Glomerular endothelial cell (primary cell): ENCODE results near the gene PRRG4. TPM values are rescaled to one million over a fixed set of nuclear protein-coding genes. Genes with fewer than 3 reads are reported as not detected.
"Not testable (repeated sequence)": the region's sequence is repeated elsewhere in the genome, so short reads cannot be mapped to it uniquely, and the experiment has no call there.

Source experiments
- DNase-seq: peaks from one replicate; pipeline ENCODE4 v3.0.0-alpha.2; 2011; ENCODE audit warnings: low read depth, low spot score; ENCODE audit errors: extremely low read depth
- total RNA-seq: library from RNA; depleted of rRNA; stranded (reverse); fragments of >200 nt; gene quantifications from 2 replicates; pipeline ENCODE4 v1.2.3, GENCODE V29; 2015

The PRRG4 gene
- 0.44 and 0.88 TPM in 2 replicates for total RNA-seq

DNA sequence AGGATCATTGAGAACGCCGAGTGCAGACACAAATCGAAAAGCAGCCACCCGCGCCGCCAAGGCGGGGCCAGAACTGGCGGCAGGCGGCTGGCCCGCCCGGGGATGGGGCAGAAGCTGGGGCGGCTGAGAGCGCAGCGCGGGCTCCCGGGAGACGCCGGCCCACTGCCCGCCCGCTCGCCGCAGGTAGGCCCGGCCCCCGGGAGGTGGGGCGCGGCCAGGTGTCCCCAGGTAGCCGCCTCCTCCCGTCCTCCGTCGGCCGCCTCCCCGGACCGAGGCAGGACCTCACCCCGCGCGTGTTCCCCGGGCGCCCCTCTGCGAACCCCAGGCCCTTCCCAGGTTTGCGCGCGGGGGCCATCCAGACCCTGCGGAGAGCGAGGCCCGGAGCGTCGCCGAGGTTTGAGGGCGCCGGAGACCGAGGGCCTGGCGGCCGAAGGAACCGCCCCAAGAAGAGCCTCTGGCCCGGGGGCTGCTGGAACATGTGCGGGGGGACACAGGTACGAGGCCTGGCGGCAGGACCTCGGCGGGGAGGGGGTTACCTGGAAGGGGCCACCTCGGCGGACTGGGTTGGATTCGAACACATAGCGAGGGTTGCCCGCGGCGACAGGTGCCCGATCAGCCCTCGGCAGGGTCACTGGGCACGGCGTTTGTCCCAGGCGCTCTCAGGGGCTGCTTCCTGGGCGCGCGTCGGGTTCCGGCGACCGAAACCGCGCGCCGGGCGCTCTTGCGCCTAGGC is at the start of gene PRRG4:
Gene PRRG4 (plus strand): TSS at position 248 of the 733 bp plus-strand sequence. CDS start 603 bp downstream, outside the sequence.
- no peak for DNase-seq

DNA sequence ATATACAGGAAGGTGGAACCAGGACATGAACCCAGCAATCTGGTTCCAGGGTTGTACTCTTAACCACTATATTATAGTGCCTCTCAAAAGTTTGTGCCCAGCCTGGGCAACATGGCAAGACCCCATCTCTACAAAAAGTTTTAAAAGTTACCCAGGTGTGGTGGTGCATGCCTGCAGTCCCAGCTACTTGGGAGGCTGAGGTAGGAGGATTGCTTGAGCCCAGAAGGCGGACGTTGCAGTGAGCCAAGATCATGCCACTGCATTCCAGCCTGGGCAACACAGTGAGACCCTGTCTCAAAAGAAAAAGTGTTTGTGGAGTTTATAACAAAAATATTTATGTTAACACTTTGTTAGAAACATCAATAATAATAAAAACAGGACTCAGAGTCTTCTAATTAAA is 48.9 kb upstream of the PRRG4 start:
- DNase-seq: not testable (repeated sequence)

DNA sequence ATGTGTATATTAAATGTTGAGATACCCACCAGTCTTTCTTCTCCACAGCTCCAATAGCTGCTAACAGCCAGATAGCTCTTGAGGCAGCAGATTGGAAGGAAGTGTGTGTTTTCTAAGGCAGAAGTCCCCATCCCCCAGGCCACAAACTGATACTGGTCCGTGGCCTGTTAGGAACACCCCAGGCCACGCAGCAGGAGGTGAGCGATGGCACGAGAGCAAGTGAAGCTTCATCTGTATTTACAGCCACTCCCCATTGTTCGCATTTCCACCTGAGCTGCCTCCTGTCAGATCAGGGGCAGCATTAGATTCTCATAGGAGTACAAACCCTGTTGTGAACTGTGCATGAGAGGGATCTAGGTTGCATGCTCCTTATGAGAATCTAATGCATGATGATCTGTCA is 48.0 kb upstream of the PRRG4 start:
- DNase-seq: no peak

DNA sequence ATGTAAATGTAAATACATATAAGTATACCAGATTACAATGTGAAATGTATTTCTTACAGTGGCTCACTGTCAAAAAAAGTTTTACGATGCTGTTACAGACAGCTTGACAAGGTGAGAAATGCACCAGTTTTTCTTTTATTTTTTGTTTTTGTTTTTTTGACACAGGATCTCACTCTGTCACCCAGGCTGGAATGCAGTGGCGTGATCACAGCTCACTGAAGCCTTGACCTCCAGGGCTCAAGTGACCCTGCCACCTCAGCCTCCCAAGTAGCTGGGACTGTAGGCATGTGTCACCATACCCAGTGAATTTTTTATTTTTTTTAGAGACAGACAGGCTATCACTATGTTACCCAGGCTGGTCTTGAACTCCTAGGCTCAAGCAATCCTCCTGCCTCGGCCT is 44.5 kb upstream of the PRRG4 start:
- DNase-seq: no peak

DNA sequence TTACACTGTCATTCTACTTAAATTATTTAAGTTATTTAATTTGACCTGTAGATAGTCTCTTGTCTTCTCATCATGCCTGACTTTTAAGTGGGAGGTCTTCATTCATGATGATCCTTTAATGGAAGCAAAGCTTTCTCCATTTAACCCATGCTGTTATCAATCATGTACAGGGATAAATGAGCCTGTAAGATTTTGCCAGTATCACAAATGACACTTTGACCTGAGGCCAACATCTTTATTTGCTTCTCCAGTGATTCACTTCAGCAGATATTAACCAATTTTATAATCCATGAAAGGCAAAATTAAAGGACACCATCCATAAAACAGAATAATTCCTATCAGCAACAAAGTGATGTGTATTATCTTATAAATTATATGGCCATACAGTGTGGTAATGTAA is 42.9 kb upstream of the PRRG4 start:
- DNase-seq: no peak

DNA sequence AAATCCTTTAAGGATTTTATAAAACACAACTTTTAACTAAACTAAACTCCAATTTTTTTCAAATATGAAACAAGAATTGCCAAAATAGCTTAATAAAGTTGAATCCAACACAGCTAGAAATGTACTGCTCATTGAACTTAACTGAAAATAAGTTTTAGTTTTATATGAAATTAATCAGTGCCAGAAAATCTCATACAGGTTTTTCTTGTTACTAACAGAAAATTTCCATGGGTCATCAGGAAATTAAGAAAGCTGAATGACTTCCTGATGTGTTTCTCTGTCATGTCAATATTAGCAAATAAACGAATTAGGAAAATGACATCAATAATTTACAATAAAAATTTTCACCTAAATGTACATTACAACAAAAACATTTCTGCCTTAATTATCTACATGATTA is 38.8 kb upstream of the PRRG4 start:
- no peak for DNase-seq

DNA sequence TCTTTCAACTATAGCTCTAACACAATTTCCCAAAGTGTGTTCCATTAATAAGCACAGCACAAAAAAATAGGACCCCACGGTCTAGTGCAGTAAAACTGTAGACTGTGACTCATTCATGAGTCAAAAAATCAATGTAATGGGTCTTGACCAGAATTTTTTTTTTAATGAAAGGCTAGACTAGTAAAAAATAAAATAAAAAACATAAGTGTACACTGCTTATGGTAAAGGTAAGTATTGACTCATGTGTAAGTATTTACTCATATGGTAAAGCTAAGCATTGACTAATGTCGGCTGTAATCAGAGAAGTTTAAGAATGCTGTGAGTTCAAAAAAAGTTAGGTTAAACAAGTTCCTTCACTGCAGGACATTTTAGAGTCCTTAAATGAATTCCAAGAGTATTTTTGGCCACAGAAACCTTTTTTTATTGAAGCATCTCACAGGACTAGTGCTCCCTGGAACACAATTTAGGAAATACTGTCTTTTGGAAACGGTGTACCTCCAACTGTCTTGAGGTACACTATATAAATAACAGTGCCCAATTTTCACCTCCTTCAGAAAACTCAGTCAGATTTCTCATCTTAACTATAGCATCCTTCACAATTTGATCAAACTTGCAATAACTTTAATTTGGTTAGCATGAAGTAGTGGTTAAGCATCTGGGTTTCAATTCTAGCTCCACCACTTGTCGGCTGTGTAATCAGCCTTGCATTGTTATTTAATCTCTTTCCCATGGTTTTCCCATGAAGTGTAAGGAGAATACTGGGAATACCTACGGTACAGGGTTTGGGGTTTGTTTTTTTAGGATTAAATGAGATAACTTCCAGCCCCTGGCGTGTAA is 37.4 kb upstream of the PRRG4 start:
- no peak for DNase-seq

DNA sequence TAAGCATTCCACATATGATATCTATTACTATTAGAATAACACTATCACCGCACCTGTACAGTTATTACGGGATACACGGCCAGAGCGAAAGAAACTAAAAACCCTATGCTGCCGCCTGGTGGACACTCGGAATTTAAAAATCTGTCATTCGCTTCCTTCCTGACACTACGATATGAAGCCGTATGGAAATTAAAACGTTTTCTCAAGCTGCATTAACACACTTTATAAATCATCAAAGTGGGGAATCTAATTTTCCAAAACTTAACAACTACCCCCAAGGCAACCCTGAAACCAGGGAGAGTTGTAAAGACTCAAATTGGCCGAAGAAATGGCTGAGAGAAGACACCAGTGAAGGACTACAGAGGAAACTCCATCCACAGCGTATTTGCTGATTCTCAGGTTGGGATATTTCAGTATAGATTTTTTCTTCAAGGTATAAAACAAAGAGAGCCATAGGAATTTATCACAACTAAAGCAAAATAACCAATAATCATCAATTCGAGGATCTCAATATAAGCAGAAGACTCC is 36.7 kb upstream of the PRRG4 start:
- peak; percentile 29 for DNase-seq

DNA sequence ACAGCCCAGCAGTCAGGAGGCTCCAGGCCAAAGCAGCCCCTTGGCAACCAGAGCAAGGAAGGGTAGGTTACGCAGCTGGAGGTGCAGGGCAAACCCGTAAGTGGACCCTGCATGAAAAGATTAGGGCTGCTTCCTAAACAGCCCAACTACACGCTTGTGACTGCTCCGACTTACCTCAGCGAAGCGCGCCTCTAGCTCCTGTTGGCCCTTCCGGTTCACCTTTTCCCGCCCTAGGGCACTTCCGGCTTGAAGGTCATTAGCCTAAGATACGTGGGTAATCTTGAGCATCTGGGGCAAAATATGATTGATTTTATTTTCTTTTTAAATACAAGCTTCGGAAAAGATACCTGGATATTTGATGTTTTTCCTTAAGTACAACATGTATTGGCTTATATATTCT is 35.3 kb upstream of the PRRG4 start, which contains the start of gene CCDC73:
Gene CCDC73 (minus strand): TSS at position 224 of the 400 bp plus-strand sequence. CDS start 34,419 bp downstream, outside the sequence.
- no peak for DNase-seq

DNA sequence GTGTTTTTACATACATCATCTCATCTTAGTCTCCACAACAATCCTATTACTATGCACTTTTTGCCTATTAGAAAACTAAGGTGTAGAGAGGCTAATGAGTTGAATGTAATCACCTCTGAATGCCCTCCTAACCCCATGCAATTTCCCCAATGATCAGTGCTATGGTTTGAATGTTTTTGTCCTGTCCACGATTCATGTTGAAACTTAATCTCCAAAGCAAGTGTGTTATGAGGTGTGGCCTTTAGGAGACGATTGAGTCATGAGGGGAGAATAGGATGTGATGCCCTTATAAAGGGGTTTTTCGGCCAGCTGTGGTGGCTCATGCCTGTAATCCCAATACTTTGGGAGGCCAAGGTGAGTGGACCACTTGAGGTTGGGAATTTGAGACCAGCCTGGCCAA is 33.3 kb upstream of the PRRG4 start:
- no peak for DNase-seq

DNA sequence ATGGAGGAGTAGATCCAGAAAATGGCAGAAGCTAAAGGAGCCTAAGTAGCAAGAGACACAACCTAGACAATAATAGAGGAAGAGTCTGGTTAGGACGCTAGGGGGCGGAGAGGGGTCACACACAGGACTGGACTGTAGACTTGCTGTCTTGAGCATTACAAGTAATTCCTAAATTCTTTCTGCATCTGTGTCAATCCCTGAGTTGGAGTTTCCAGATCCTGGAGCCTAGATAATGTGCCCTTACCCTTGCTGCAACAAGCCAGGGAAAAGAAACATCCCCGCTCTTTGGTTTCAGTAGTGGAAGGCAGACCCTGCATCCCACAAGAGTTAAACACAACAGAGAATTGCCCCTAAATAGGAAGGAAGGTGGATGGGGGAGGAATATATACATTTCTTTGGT is 20.4 kb upstream of the PRRG4 start:
- DNase-seq: peak; percentile 44

DNA sequence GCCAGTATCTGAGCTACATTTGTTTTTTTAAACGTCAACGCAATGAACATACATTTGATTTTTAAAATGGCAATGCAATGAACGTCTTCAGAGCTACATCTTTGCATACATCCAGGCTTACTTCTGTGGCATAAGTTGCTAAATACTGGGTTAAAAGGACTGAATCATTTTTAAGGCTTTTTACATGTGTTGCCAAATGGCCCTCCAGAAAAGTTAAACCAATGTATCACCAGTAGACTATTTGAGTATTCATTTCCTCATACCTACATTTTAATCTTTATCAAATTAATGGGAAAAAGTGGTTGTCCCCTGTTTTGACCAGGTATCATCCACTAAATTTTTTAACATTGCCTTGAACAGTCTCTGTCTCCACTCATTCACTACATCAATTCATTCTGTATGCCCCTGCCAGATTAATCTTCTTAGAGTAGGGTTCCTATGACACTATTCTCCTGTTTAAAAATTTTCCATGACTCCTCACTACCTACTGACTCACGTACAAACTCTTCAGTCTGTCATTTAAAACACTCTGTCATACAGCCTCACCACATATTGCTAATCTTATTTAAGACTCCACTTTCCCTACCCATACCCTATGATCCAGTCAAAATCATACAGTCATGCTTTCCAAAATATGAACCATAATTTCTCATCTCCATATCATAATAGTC is 12.4 kb upstream of the PRRG4 start:
- no peak for DNase-seq

DNA sequence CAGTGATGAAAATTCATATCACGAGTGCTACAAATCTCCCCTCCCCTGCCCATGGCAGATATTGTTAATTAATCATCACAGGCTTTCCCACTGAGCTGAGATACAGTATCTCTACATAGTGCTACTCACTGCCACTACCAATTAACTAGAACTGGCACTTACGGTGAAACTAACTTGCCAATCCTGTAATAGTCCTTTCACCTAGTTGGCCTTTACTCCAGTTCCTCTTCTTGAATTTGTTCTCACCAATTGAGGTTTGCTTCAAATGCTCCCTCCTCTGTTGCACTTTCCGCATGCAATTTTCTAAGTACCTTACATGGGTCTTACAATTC is 11.9 kb upstream of the PRRG4 start:
- no peak for DNase-seq

DNA sequence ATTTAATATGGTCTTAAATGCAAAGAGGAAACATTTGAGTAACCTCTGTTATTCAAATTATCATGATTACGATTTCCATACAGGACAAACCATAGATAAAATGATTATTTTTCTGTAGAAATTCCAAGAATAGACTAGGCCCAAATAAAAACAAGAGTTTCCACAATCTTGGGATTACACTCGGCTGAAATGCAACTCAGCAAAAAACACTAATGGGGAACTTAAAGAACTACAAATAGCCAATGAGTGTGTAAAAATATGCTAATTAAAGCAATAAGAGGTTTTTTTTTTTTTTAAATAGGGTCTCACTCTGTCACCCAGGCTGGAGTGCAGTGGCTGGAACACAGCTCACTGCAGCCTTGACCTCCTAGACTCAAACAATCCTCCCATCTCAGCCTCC is 10.5 kb upstream of the PRRG4 start:
- no peak for DNase-seq

DNA sequence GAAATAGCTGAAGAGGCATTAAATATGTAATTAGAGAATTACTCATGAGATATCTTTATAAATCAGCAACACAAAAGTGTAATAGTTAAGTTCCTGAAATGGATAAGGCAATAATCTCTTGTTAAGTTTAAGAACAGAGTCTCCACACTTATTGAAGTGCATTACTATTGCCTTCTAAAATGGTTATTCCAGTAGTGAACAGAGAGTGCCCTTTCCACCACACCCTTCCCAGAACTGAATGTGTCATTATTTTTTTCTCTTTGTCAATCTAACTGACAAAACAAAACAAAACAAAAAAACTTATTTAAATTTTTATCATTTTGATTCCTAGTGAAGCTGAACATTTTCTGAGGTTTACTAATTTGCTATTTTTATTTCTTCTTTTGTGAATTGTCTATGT is 9.2 kb upstream of the PRRG4 start:
- no peak for DNase-seq

DNA sequence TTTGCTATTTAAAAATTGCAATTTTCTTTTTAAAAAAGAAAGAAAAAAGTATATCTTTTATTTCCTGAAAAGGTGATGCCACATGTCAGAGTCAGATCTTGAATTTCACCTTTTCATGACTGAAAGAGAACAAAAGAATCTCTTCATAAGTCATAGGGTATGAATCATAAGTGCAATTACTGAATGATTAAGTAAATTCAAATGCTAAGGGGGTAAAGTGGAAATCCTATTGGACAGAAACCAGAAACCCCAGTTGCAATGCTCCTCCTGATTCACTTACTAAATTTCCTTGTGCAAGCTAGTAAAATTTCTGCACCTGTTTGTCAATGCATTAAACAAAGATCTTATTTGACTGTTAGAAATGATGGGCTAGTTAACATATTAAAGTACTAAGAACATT is 8.2 kb upstream of the PRRG4 start:
- DNase-seq: no peak

DNA sequence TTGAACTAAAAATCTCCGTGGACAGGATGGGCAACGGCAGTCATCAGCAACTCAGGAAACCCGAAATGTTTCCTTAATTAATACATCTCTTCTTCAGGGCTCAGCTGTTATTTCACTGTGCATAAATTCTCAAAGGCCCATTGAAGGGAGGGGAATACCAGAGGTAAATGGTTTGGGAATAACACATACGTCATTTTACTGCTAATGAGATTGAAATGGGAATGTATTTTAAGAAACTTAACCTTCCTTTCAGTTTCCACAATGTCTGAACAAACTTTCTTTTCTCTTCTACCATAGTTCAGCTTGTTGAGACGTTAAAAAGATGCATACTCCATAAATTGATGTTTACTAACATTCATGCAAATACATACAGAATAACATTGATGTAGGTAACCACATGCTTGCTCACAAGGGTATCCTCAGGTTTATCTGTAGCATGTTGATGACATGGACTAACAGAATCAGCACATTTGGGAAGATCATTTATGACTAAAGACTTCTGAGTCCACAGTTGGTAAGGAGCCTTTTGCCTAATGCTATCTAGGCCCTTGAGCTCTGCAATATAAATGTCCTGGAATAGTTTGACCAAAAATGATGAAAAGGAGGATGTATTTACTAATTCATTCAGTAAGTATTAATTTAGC is 7.7 kb upstream of the PRRG4 start:
- no peak for DNase-seq

DNA sequence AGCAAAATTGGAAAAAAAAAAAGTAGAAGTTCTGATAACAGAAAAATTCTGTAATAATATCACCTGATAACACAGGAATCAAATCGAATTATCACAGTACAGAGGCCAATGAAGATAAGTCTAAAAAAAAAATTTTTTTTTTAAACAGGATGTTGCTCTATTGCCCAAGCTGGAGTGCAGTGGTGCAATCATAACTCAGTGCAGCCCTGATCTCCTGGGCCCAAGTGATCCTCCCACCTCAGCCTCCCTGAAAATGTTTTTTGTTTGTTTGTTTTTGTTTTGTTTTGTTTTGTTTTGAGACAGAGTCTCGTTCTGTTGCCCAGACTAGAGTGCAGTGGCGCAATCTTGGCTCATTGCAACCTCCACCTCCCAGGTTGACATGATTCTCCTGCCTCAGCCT is 6.1 kb upstream of the PRRG4 start:
- not testable (repeated sequence) for DNase-seq

DNA sequence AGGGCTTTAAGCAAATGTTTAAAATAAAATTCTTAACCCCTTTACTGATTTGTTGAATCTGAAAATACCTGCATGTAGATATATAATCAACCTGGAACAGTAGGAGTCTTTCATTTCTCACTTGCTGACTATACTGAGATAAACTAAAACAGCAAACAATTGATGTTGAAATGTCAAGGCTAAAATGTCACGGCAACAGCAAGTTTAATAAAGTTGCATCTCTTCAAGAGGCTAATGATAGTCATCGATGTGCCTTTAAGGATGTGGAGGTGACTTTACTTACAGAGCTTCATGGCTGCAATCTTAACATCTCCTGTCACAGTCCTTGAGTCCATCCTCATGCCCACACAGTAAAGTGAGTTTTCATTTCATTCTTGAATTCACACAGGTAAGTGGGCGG is 3.6 kb upstream of the PRRG4 start:
- DNase-seq: no peak

DNA sequence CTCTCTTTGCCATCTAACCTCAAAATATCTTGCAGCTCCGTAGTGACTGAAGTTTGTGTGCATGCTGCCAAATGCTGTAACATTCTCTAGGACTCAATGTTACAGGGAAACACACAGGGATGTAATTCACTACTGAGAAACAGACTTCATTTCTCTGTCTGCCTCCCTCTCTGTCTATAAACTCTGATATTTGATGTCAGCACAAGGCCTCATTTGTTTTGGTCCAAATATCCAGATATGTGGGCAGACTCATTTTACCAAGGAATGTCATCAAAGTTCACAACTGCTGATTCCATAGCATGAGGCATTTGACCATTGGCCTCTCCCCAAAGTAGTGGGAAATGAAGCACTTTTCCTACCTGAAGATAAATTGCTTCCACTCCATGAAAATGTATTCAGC is 2.5 kb upstream of the PRRG4 start:
- DNase-seq: no peak

DNA sequence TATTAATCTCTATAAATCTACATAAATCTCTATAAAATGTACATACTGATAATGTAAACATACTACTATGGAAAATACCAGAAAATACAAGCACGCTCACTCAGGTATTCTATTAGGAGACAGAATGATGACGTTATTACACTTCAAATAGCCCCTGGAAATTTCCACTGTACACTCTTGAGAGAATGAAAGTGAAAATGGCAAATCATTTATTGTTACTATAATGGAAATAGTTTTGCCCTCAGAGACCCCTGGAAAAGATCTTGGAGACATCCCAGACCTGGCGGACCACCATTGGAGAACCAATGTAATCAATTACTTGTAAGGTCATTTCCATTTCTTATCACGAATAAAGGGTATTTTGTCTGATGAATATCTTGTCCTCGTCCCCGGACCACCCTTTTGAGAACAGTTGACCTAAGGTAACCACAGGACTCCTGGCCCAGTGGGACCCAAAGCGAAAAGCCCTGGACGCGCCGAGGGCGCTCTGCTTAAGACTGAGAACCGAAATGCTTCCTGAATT is 509 bp upstream of the PRRG4 start:
- DNase-seq: no peak
